T-cell (primary cell): Measurements from ENCODE around the gene AGAP1. TPM values are rescaled to one million over a fixed set of nuclear protein-coding genes. Genes with fewer than 3 reads are reported as not detected.

ENCODE experiments used
- ATAC-seq, 4 experiments: fragments of 200-7000 bp in 3 of 4; fragments of 150-1000 bp in 1 of 4; cut with Tn5 transposase; replicated peaks in 1 of 4; 1 replicate in 3 of 4; 2 replicates in 1 of 4; pipeline ENCODE4 v1.10.0; 2021; ENCODE audit warnings: moderate library complexity in 3 of 4, mild to moderate bottlenecking in 2 of 4, moderate number of reproducible peaks in 1 of 4
- CTCF ChIA-PET, 2 donors: fragments of 300-600 bp; sonication (Branson Sonifier 250); formaldehyde crosslinking; loops; one replicate each; lab custom pipeline; 2022; ENCODE audit warnings: antibody characterized with exemption in 2 of 2; lab: Charles Lee
- POLR2A ChIA-PET, 2 donors: fragments of 300-600 bp; sonication (Branson Sonifier 250); formaldehyde crosslinking; loops; one replicate each; lab custom pipeline; 2022; ENCODE audit warnings: antibody characterized with exemption in 2 of 2; lab: Charles Lee
- DNase-seq, 35 experiments: peaks; one replicate each; pipeline versions ENCODE4 v3.0.0 to v3.0.0-alpha.2; 2013 to 2023
- H3K27ac ChIP-seq: one replicate; pipeline ENCODE4 v1.5.1; 2013; ENCODE audit warnings: low read length
- H3K27me3 ChIP-seq, 2 experiments: replicated peaks in 1 of 2; 1 replicate in 1 of 2; 2 replicates in 1 of 2; pipeline versions ENCODE4 v1.6.1 to v1.7.0; 2013; ENCODE audit warnings: low read length in 1 of 2, mixed read lengths in 1 of 2; ENCODE audit not compliant: control insufficient read depth in 2 of 2, insufficient read depth in 2 of 2; ENCODE audit errors: extremely low read depth in 1 of 2
- H3K36me3 ChIP-seq, 2 donors: 1 replicate in 1 of 2; 2 replicates in 1 of 2; pipeline versions ENCODE4 v1.6.1 to v1.7.0; 2013; ENCODE audit warnings: low read length in 1 of 2; ENCODE audit not compliant: control insufficient read depth in 2 of 2, insufficient read depth in 1 of 2; ENCODE audit errors: extremely low read depth in 1 of 2
- H3K4me1 ChIP-seq, 2 experiments: 1 replicate in 1 of 2; 2 replicates in 1 of 2; pipeline versions ENCODE4 v1.6.1 to v1.7.0; 2013; ENCODE audit warnings: low read length in 2 of 2, mixed read lengths in 1 of 2; ENCODE audit not compliant: insufficient read depth in 2 of 2, control insufficient read depth in 1 of 2; ENCODE audit errors: extremely low read depth in 1 of 2
- H3K4me3 ChIP-seq, 2 donors: 1 replicate in 1 of 2; 2 replicates in 1 of 2; pipeline versions ENCODE4 v1.5.1 to v1.7.0; 2013; ENCODE audit warnings: mild to moderate bottlenecking in 2 of 2, low read length in 1 of 2, moderate library complexity in 1 of 2; ENCODE audit not compliant: control insufficient read depth in 1 of 2; ENCODE audit errors: extremely low read depth in 1 of 2
- H3K9me3 ChIP-seq: 2 replicates; pipeline ENCODE4 v1.7.0; 2013
- H3K27ac Mint-ChIP-seq, 2 donors: one replicate each; pipeline ENCODE4 v1.8.0; 2020 to 2021; ENCODE audit warnings: mild to moderate bottlenecking in 2 of 2, mixed read lengths in 2 of 2
- H3K27me3 Mint-ChIP-seq, 2 donors: one replicate each; pipeline ENCODE4 v1.8.0; 2021 to 2022; ENCODE audit warnings: mixed read lengths in 2 of 2
- H3K36me3 Mint-ChIP-seq: one replicate; pipeline ENCODE4 v1.8.0; 2021; ENCODE audit warnings: mixed read lengths
- H3K4me1 Mint-ChIP-seq, 3 donors: one replicate each; pipeline ENCODE4 v1.8.0; 2020 to 2022; ENCODE audit warnings: mixed read lengths in 3 of 3, mild to moderate bottlenecking in 1 of 3
- H3K4me3 Mint-ChIP-seq, 3 donors: one replicate each; pipeline ENCODE4 v1.8.0; 2020 to 2022; ENCODE audit warnings: mild to moderate bottlenecking in 3 of 3, mixed read lengths in 3 of 3, moderate library complexity in 3 of 3
- H3K9me3 Mint-ChIP-seq, 3 donors: one replicate each; pipeline ENCODE4 v1.8.0; 2020 to 2022; ENCODE audit warnings: mixed read lengths in 3 of 3
- WGBS: methylation state at CpG from one replicate; pipeline ENCODE4 v1.1.5; 2013; ENCODE audit warnings: missing lambda C conversion rate; ENCODE audit not compliant: insufficient coverage; 5-methylcytosine and 5-hydroxymethylcytosine counted together
- total RNA-seq, 35 experiments: library from RNA in 6 of 35; stranded (reverse) in 6 of 35; fragments of 120-200 nt in 1 of 35; gene quantifications; one replicate each; pipeline versions ENCODE4 v1.2.1 to v1.2.4 and lab custom pipeline; 2013 to 2026

Gene AGAP1
- total RNA-seq, 5 donors from 2014 or later (not counting 1 experiment from before 2014, with no cell fraction given) = 3.9 to 15.6 (median 5.2) TPM

DNA sequence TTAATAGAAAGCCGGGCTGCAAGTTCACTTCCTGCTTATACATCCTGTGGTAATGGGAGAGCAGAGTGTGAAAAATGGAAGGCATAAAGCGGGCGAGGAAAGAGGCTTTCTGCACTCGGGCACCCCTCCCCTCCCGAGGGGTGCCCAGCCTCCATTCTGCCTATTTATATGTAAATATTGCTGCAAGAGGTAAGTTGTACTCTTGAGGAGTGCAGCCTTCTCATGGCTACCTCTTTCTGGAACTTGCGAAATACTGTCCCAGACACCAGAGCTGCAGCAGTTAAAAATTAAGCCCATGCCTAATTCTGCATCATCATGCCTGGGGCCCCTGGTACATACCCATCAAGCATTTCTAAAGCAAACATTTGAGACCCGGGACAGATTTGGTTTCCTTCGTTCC, 518.3 kb downstream of the AGAP1 start:
- ChIA-PET POLR2A (no interaction called here), CTCF (no interaction called here)
- Mint-ChIP-seq H3K27ac (no peak overlapping the region), H3K4me1 (no peaks in the 10 kb centered on the region), H3K27me3 (peaks cover 8 to 14% of the 10 kb centered on the region in 2 donors), H3K36me3 (no peaks in the 10 kb centered on the region), H3K9me3 (no peaks in the 10 kb centered on the region), H3K4me3 (no peak overlapping the region)
- ATAC-seq (no peak), DNase-seq (no peak)
- H3K9me3 ChIP-seq = no peaks in the 10 kb centered on the region
- no peaks in the 10 kb centered on the region for H3K4me1 ChIP-seq
- peaks cover 0 to 6% of the 10 kb centered on the region in 2 experiments for H3K27me3 ChIP-seq
- H3K36me3 ChIP-seq = no peaks in the 10 kb centered on the region
- no peak overlapping the region for H3K4me3 ChIP-seq
- no CpG with 5 or more reads among the region's 8 CpGs for WGBS
- no peak overlapping the region for H3K27ac ChIP-seq

- H3K36me3 Mint-ChIP-seq = no peaks in the 10 kb centered on the region
- no peaks in the 10 kb centered on the region for H3K9me3 Mint-ChIP-seq
- H3K27ac ChIP-seq = no peak overlapping the region
- no peaks in the 10 kb centered on the region for H3K36me3 ChIP-seq
- no peaks in the 10 kb centered on the region for H3K9me3 ChIP-seq
- no peak for ATAC-seq
- CTCF ChIA-PET = no interaction called here
- H3K27me3 ChIP-seq = peaks cover 0 to 11% of the 10 kb centered on the region in 2 experiments
- no peaks in the 10 kb centered on the region for H3K4me1 Mint-ChIP-seq
- 40% methylated on average over 21 of the region's 25 CpGs for WGBS
- H3K4me3 ChIP-seq = no peak overlapping the region
- H3K27ac Mint-ChIP-seq = no peak overlapping the region
- no peak for DNase-seq
- H3K4me3 Mint-ChIP-seq = no peak overlapping the region
- POLR2A ChIA-PET = no interaction called here
- H3K27me3 Mint-ChIP-seq = peaks cover 8 to 13% of the 10 kb centered on the region in 2 donors
- no peaks in the 10 kb centered on the region for H3K4me1 ChIP-seq
These were observed 520.7 kb downstream of the AGAP1 start for GRCh38 chr2:236014408-236015131.

DNA sequence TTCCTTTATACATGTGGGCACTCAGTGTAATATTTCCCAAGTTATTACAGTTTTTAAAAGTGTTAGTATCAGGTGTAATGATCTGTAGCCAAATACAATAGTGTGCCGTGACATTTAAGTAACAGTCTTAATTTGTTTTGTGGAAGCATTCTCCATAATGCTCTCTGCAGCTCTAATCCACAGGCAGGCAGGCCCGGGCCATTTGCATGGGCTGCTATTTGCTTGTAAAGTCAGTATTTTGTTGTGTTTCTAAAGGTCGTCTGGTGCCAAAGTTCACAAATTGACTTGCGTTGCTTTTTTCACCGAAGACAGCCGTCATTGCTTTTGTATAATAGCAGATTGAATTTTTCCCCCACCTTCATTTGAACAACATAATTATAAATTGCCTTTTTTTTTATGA, 521.3 kb downstream of the AGAP1 start:
- Histone ChIP-seq H3K9me3 (no peaks in the 10 kb centered on the region), H3K27me3 (peaks cover 0 to 11% of the 10 kb centered on the region in 2 experiments), H3K4me3 (no peak overlapping the region), H3K27ac (no peak overlapping the region), H3K4me1 (no peaks in the 10 kb centered on the region), H3K36me3 (no peaks in the 10 kb centered on the region)
- H3K4me3 Mint-ChIP-seq = no peak overlapping the region
- no peaks in the 10 kb centered on the region for H3K4me1 Mint-ChIP-seq
- H3K36me3 Mint-ChIP-seq = no peaks in the 10 kb centered on the region
- H3K27ac Mint-ChIP-seq = no peak overlapping the region
- ATAC-seq (no peak), DNase-seq (no peak)
- POLR2A ChIA-PET = no interaction called here
- peaks cover 8 to 10% of the 10 kb centered on the region in 2 donors for H3K27me3 Mint-ChIP-seq
- no CpG with 5 or more reads among the region's 6 CpGs for WGBS
- CTCF ChIA-PET = no interaction called here
- H3K9me3 Mint-ChIP-seq = no peaks in the 10 kb centered on the region

DNA sequence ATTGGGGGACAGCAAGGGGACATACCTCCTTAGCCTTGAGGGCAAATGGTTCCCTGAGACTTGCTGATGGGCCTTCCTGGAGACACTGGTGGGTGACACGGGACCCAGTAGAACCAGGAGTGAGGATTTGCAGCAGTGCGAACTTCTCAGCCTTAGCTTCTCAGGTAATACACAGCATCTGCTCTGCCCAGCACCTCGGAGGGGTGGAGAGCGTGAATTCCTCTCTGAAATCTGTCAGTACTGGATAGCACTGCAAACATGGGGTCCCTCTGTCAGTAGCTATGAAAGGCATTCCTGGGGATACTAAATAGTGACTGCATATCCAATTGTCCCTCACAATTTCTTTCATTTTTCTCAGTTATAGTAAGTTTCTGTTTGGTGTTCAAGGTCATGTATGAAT, 522.7 kb downstream of the AGAP1 start:
- H3K4me3 Mint-ChIP-seq = no peak overlapping the region
- ATAC-seq (no peak), DNase-seq (no peak)
- 96% methylated on average over 3 of the region's 4 CpGs for WGBS
- ChIA-PET POLR2A (no interaction called here), CTCF (no interaction called here)
- Histone ChIP-seq H3K4me3 (no peak overlapping the region), H3K36me3 (no peaks in the 10 kb centered on the region), H3K27me3 (peaks cover 0 to 11% of the 10 kb centered on the region in 2 experiments), H3K9me3 (no peaks in the 10 kb centered on the region), H3K4me1 (no peaks in the 10 kb centered on the region), H3K27ac (no peak overlapping the region)
- no peaks in the 10 kb centered on the region for H3K36me3 Mint-ChIP-seq
- no peaks in the 10 kb centered on the region for H3K4me1 Mint-ChIP-seq
- H3K27me3 Mint-ChIP-seq = peaks cover 8 to 10% of the 10 kb centered on the region in 2 donors
- H3K27ac Mint-ChIP-seq = no peak overlapping the region
- no peaks in the 10 kb centered on the region for H3K9me3 Mint-ChIP-seq

GRCh38 chr2:236017446-236017845, 523.6 kb downstream of the AGAP1 start:
- H3K4me1 Mint-ChIP-seq = no peaks in the 10 kb centered on the region
- ATAC-seq (no peak), DNase-seq (no peak)
- no peak overlapping the region for H3K27ac ChIP-seq
- no peak overlapping the region for H3K27ac Mint-ChIP-seq
- H3K4me3 ChIP-seq = no peak overlapping the region
- POLR2A ChIA-PET = no interaction called here
- H3K4me3 Mint-ChIP-seq = no peak overlapping the region
- CTCF ChIA-PET = no interaction called here
- H3K36me3 ChIP-seq = no peaks in the 10 kb centered on the region
- no peaks in the 10 kb centered on the region for H3K36me3 Mint-ChIP-seq
- no CpG with 5 or more reads among the region's 3 CpGs for WGBS
- H3K27me3 ChIP-seq = peaks cover 0 to 11% of the 10 kb centered on the region in 2 experiments
- no peaks in the 10 kb centered on the region for H3K9me3 ChIP-seq
- no peaks in the 10 kb centered on the region for H3K9me3 Mint-ChIP-seq
- no peaks in the 10 kb centered on the region for H3K4me1 ChIP-seq
- H3K27me3 Mint-ChIP-seq = peaks cover 8 to 10% of the 10 kb centered on the region in 2 donors

GRCh38 chr2:236019434-236019833, 525.6 kb downstream of the AGAP1 start:
- Histone ChIP-seq H3K27me3 (peaks cover 0 to 8% of the 10 kb centered on the region in 2 experiments), H3K36me3 (no peaks in the 10 kb centered on the region), H3K4me1 (no peaks in the 10 kb centered on the region), H3K9me3 (no peaks in the 10 kb centered on the region), H3K4me3 (no peak overlapping the region), H3K27ac (no peak overlapping the region)
- POLR2A ChIA-PET = interaction anchor here in 1 of 2 donors (0.6 kb wide), 1 partner anchor 25 kb away, joined by 5 read pairs; no protein-coding TSS in a partner anchor
- ATAC-seq (no peak), DNase-seq (no peak)
- no peaks in the 10 kb centered on the region for H3K4me1 Mint-ChIP-seq
- no peaks in the 10 kb centered on the region for H3K36me3 Mint-ChIP-seq
- H3K9me3 Mint-ChIP-seq = no peaks in the 10 kb centered on the region
- no peak overlapping the region for H3K4me3 Mint-ChIP-seq
- no peak overlapping the region for H3K27ac Mint-ChIP-seq
- peaks cover 8 to 10% of the 10 kb centered on the region in 2 donors for H3K27me3 Mint-ChIP-seq
- WGBS = 87% methylated on average over 8 of the region's 8 CpGs
- CTCF ChIA-PET = no interaction called here
